Smooth muscle cell (in vitro differentiated cells): ENCODE results near the gene MLC1. TPM values are rescaled to one million over a fixed set of nuclear protein-coding genes. Genes with fewer than 3 reads are reported as not detected.

Experiments used
- DNase-seq: peaks from one replicate; lab custom pipeline; 2025; ENCODE audit not compliant: unreplicated experiment; lab: John Stamatoyannopoulos, UW
- H2AFZ ChIP-seq: fragments of 200-600 bp; sonication (generic); 2 replicates; pipeline ENCODE4 v1.6.0; 2016; ENCODE audit warnings: antibody characterized with exemption, low read depth, mild to moderate bottlenecking
- H3F3A ChIP-seq: fragments of 200-600 bp; sonication (generic); 2 replicates; pipeline ENCODE4 v1.6.0; 2017; ENCODE audit warnings: antibody characterized with exemption, low read depth
- H3K27ac ChIP-seq: fragments of 200-600 bp; sonication (generic); 2 replicates; pipeline ENCODE4 v1.5.1; 2016; ENCODE audit warnings: low read depth, mild to moderate bottlenecking
- H3K27me3 ChIP-seq: fragments of 200-600 bp; sonication (generic); 2 replicates; pipeline ENCODE4 v1.6.1; 2016; ENCODE audit warnings: low read depth, mild to moderate bottlenecking
- H3K36me3 ChIP-seq: fragments of 200-600 bp; sonication (generic); 2 replicates; pipeline ENCODE4 v1.5.1; 2016; ENCODE audit warnings: low read depth
- H3K4me1 ChIP-seq: fragments of 200-600 bp; sonication (generic); 2 replicates; pipeline ENCODE4 v1.5.1; 2016; ENCODE audit warnings: low read depth
- H3K4me2 ChIP-seq: fragments of 200-600 bp; sonication (generic); 2 replicates; pipeline ENCODE4 v1.6.0; 2016; ENCODE audit warnings: mild to moderate bottlenecking
- H3K4me3 ChIP-seq: fragments of 200-600 bp; sonication (generic); 2 replicates; pipeline ENCODE4 v1.5.1; 2016; ENCODE audit warnings: mild to moderate bottlenecking
- H3K79me2 ChIP-seq: fragments of 200-600 bp; sonication (generic); 2 replicates; pipeline ENCODE4 v1.6.0; 2016; ENCODE audit warnings: low read depth, mild to moderate bottlenecking
- H3K9ac ChIP-seq: fragments of 200-600 bp; sonication (generic); 2 replicates; pipeline ENCODE4 v1.6.0; 2016; ENCODE audit warnings: low read depth
- H3K9me3 ChIP-seq: fragments of 200-600 bp; sonication (generic); replicated peaks from 2 replicates; pipeline ENCODE4 v1.5.1; 2016; ENCODE audit warnings: low read depth
- H4K20me1 ChIP-seq: fragments of 200-600 bp; sonication (generic); 2 replicates; pipeline ENCODE4 v1.6.0; 2016; ENCODE audit warnings: low read depth
- CTCF ChIP-seq: fragments of 200-600 bp; sonication (generic); IDR thresholded peaks from 2 replicates; pipeline ENCODE4 v1.5.1; 2017; ENCODE audit warnings: borderline replicate concordance, mild to moderate bottlenecking, antibody characterized with exemption; ENCODE audit not compliant: insufficient read depth, poor library complexity, severe bottlenecking
- WGBS: methylation state at CpG from one replicate; pipeline ENCODE4 v1.1.7; 2016; ENCODE audit warnings: low lambda C conversion rate; 5-methylcytosine and 5-hydroxymethylcytosine counted together
- polyA plus RNA-seq: library from polyadenylated mRNA; unstranded; fragments of >200 nt; fragmentation: Nextera tagmentation; extraction: Ambion mirVana; gene quantifications from 2 replicates; pipeline ENCODE4 v1.2.1, GENCODE V29; 2016
- total RNA-seq: library from RNA; depleted of rRNA; stranded (reverse); fragments of >200 nt; gene quantifications from 2 replicates; pipeline ENCODE4 v1.2.3, GENCODE V29; 2014

Gene MLC1
- total and polyA plus RNA-seq, 2 experiments from 2014 or later = 4.2 to 6.3 TPM

GRCh38 chr22:50084614-50085021, 608 bp downstream of the MLC1 start:
- no peak overlapping the region for H3K4me2 ChIP-seq
- H4K20me1 ChIP-seq = no peaks in the 10 kb centered on the region
- no peak overlapping the region for H3K27ac ChIP-seq
- DNase-seq = no peak
- H2AFZ ChIP-seq = no peak overlapping the region
- no peak overlapping the region for H3K4me3 ChIP-seq
- TF ChIP-seq CTCF = no peak
- no peaks in the 10 kb centered on the region for H3K36me3 ChIP-seq
- no peak overlapping the region for H3K9ac ChIP-seq
- no peaks in the 10 kb centered on the region for H3K79me2 ChIP-seq
- H3F3A ChIP-seq = peaks cover 14% of the 10 kb centered on the region
- peaks cover 8% of the 10 kb centered on the region for H3K4me1 ChIP-seq
- 88% methylated on average over 16 of the region's 16 CpGs for WGBS
- no peaks in the 10 kb centered on the region for H3K27me3 ChIP-seq
- no peaks in the 10 kb centered on the region for H3K9me3 ChIP-seq

- no peak overlapping the region for H3K27ac ChIP-seq
- H3K36me3 ChIP-seq = no peaks in the 10 kb centered on the region
- WGBS = 92% methylated on average over 10 of the region's 10 CpGs
- no peaks in the 10 kb centered on the region for H3K9me3 ChIP-seq
- H3K4me2 ChIP-seq = no peak overlapping the region
- DNase-seq = no peak
- no peak overlapping the region for H2AFZ ChIP-seq
- H4K20me1 ChIP-seq = no peaks in the 10 kb centered on the region
- H3K4me1 ChIP-seq = peaks cover 8% of the 10 kb centered on the region
- H3K4me3 ChIP-seq = no peak overlapping the region
- no peak for TF ChIP-seq CTCF
- no peak overlapping the region for H3K9ac ChIP-seq
- H3F3A ChIP-seq = peaks cover 14% of the 10 kb centered on the region
- no peaks in the 10 kb centered on the region for H3K27me3 ChIP-seq
- no peaks in the 10 kb centered on the region for H3K79me2 ChIP-seq
Measured at GRCh38 chr22:50084080-50084477, 1.1 kb downstream of the MLC1 start.

GRCh38 chr22:50083462-50084079, 1.7 kb downstream of the MLC1 start:
- no peak for DNase-seq

More at GRCh38 chr22:50083462-50084079, 1.7 kb downstream of the MLC1 start:
- no peaks in the 10 kb centered on the region for H3K36me3 ChIP-seq
- peaks cover 14% of the 10 kb centered on the region for H3F3A ChIP-seq
- WGBS = 61% methylated on average over 15 of the region's 18 CpGs
- no peak overlapping the region for H3K9ac ChIP-seq
- no peaks in the 10 kb centered on the region for H3K79me2 ChIP-seq
- peaks cover 8% of the 10 kb centered on the region for H3K4me1 ChIP-seq
- no peak for TF ChIP-seq CTCF
- H3K4me2 ChIP-seq = peak overlapping the region; percentile 55
- H4K20me1 ChIP-seq = no peaks in the 10 kb centered on the region
- H3K4me3 ChIP-seq = no peak overlapping the region
- no peak overlapping the region for H2AFZ ChIP-seq
- H3K27me3 ChIP-seq = no peaks in the 10 kb centered on the region
- H3K27ac ChIP-seq = no peak overlapping the region
- H3K9me3 ChIP-seq = no peaks in the 10 kb centered on the region
